GM23248 (cell line): Measurements from ENCODE around the gene HCN2.

Experiments
- EZH2 ChIP-seq: fragments of 200-600 bp; sonication (generic); IDR thresholded peaks from 2 replicates; pipeline ENCODE4 v1.6.1; 2018; ENCODE audit warnings: antibody characterized with exemption, mild to moderate bottlenecking; ENCODE audit not compliant: insufficient read depth, poor library complexity, severe bottlenecking
- EZH2phosphoT487 ChIP-seq: fragments of 200-600 bp; sonication (generic); IDR thresholded peaks from 2 replicates; pipeline ENCODE4 v1.6.1; 2018; ENCODE audit warnings: antibody characterized with exemption, moderate library complexity, mild to moderate bottlenecking, low read depth; ENCODE audit not compliant: insufficient read depth

GRCh38 chr19:633786-634639 is 44.3 kb downstream of the HCN2 start:
- TF ChIP-seq EZH2 (no peak), EZH2phosphoT487 (no peak)
